Cardiac muscle cell (in vitro differentiated cells and primary cell): Measurements from ENCODE around the gene CD63. TPM values are rescaled to one million over a fixed set of nuclear protein-coding genes. Genes with fewer than 3 reads are reported as not detected.
A peak's percentile ranks its signal among the peaks of the same experiment; 100 is the strongest.

Experiments used
- DNase-seq, 2 donors: peaks; one replicate each; pipeline versions ENCODE4 v3.0.0 to v3.0.0-alpha.2; 2010 to 2017; ENCODE audit warnings: low read depth in 1 of 2, low spot score in 1 of 2
- H3K27ac ChIP-seq: fragments of 200-600 bp; sonication (generic); 2 replicates; pipeline ENCODE4 v1.5.1; 2016
- H3K27me3 ChIP-seq: fragments of 200-600 bp; sonication (generic); 2 replicates; pipeline ENCODE4 v1.6.0; 2016; ENCODE audit warnings: control low read depth
- H3K36me3 ChIP-seq: fragments of 200-600 bp; sonication (generic); 2 replicates; pipeline ENCODE4 v1.5.1; 2016; ENCODE audit warnings: control low read depth
- H3K4me1 ChIP-seq: fragments of 200-600 bp; sonication (generic); 2 replicates; pipeline ENCODE4 v1.8.1; 2017; ENCODE audit warnings: low read depth, mild to moderate bottlenecking, mixed run types
- H3K4me3 ChIP-seq: fragments of 200-600 bp; sonication (generic); 2 replicates; pipeline ENCODE4 v1.5.1; 2016; ENCODE audit warnings: mild to moderate bottlenecking
- H3K9me3 ChIP-seq: fragments of 200-600 bp; sonication (generic); 2 replicates; pipeline ENCODE4 v1.5.1; 2017; ENCODE audit warnings: low read depth, mild to moderate bottlenecking, control low read depth
- CTCF ChIP-seq: IDR thresholded peaks from 2 replicates; pipeline ENCODE4 v1.5.1; 2012; ENCODE audit warnings: low read depth, mild to moderate bottlenecking, low read length
- polyA plus RNA-seq: library from polyadenylated mRNA; unstranded; fragments of >200 nt; fragmentation: Nextera tagmentation; extraction: Ambion mirVana; gene quantifications from 2 replicates; pipeline ENCODE4 v1.2.1, GENCODE V29; 2016
- total RNA-seq: library from RNA; depleted of rRNA; stranded (reverse); fragments of >200 nt; gene quantifications from 2 replicates; pipeline ENCODE4 v1.2.3, GENCODE V29; 2016

The CD63 gene
- total and polyA plus RNA-seq, 2 experiments from 2014 or later, result 268 to 1,103 TPM

GRCh38 chr12:55682087-55682796 lies 46.6 kb downstream of the CD63 start:
- H3K27ac ChIP-seq, result no peak overlapping the region
- H3K4me3 ChIP-seq, result peak overlapping the region; percentile 11
- H3K9me3 ChIP-seq, result no peaks in the 10 kb centered on the region

GRCh38 chr12:55681142-55682077 lies 47.4 kb downstream of the CD63 start:
- Histone ChIP-seq H3K27me3 (peaks cover 5% of the 10 kb centered on the region), H3K4me1 (peaks cover 4% of the 10 kb centered on the region), H3K4me3 (peak overlapping the region; percentile 11), H3K36me3 (peaks cover 2% of the 10 kb centered on the region), H3K9me3 (no peaks in the 10 kb centered on the region), H3K27ac (peak overlapping the region; percentile 48)
- DNase-seq, result peak; percentile 62 to 81
- TF ChIP-seq CTCF, result peak; percentile 25

More at GRCh38 chr12:55682087-55682796, 46.6 kb downstream of the CD63 start:
- TF ChIP-seq CTCF, result no peak
- no peak for DNase-seq
- H3K27me3 ChIP-seq, result no peaks in the 10 kb centered on the region
- peaks cover 4% of the 10 kb centered on the region for H3K4me1 ChIP-seq
- H3K36me3 ChIP-seq, result peaks cover 2% of the 10 kb centered on the region

GRCh38 chr12:55679691-55680090 lies 49.1 kb downstream of the CD63 start:
- no peaks in the 10 kb centered on the region for H3K9me3 ChIP-seq
- H3K4me1 ChIP-seq, result peaks cover 4% of the 10 kb centered on the region
- no peak overlapping the region for H3K4me3 ChIP-seq
- no peak overlapping the region for H3K27ac ChIP-seq
- DNase-seq, result no peak
- no peak for TF ChIP-seq CTCF
- peaks cover 5% of the 10 kb centered on the region for H3K27me3 ChIP-seq
- H3K36me3 ChIP-seq, result no peaks in the 10 kb centered on the region

GRCh38 chr12:55676707-55677106 lies 52.1 kb downstream of the CD63 start:
- H3K4me1 ChIP-seq, result peaks cover 1% of the 10 kb centered on the region
- TF ChIP-seq CTCF, result no peak
- no peak for DNase-seq

GRCh38 chr12:55675666-55676065 lies 53.1 kb downstream of the CD63 start:
- Histone ChIP-seq H3K9me3 (no peaks in the 10 kb centered on the region), H3K4me3 (no peak overlapping the region), H3K36me3 (no peaks in the 10 kb centered on the region), H3K27ac (no peak overlapping the region), H3K4me1 (no peaks in the 10 kb centered on the region), H3K27me3 (peaks cover 5% of the 10 kb centered on the region)
- no peak for TF ChIP-seq CTCF
- DNase-seq, result peak in 1 of 2 donors; percentile 18

More at GRCh38 chr12:55676707-55677106, 52.1 kb downstream of the CD63 start:
- Histone ChIP-seq H3K36me3 (no peaks in the 10 kb centered on the region), H3K27me3 (peaks cover 5% of the 10 kb centered on the region), H3K4me3 (no peak overlapping the region), H3K9me3 (no peaks in the 10 kb centered on the region), H3K27ac (no peak overlapping the region)

Other genes with a start within 250 kb of the CD63 start
- not detected in 2 replicates for gene OR6C68, start 236.6 kb downstream of the CD63 start, total RNA-seq
- not detected in 2 replicates for gene OR6C68, start 236.6 kb downstream of the CD63 start, polyA plus RNA-seq
- not detected in 2 replicates for gene OR6C4, start 179.4 kb downstream of the CD63 start, total RNA-seq
- not detected in 2 replicates for gene OR6C4, start 179.4 kb downstream of the CD63 start, polyA plus RNA-seq
- not detected in 2 replicates for gene OR2AP1, start 156.5 kb downstream of the CD63 start, total RNA-seq
- not detected in 2 replicates for gene OR2AP1, start 156.5 kb downstream of the CD63 start, polyA plus RNA-seq
- gene OR10P1, start 92.1 kb downstream of the CD63 start, total RNA-seq, result not detected in 2 replicates
- gene OR10P1, start 92.1 kb downstream of the CD63 start, polyA plus RNA-seq, result not detected in 2 replicates
- gene ITGA7, start 21.1 kb downstream of the CD63 start, total RNA-seq, result 93.9 and 101 TPM in 2 replicates
- 32.9 and 39.5 TPM in 2 replicates for gene ITGA7, start 21.1 kb downstream of the CD63 start, polyA plus RNA-seq
- 133 and 194 TPM in 2 replicates for gene BLOC1S1, start 13.0 kb downstream of the CD63 start, total RNA-seq
- gene BLOC1S1, start 13.0 kb downstream of the CD63 start, polyA plus RNA-seq, result 147 and 159 TPM in 2 replicates
- 10.1 and 11.2 TPM in 2 replicates for gene RDH5, start 8.6 kb downstream of the CD63 start, total RNA-seq
- 6.6 and 12.6 TPM in 2 replicates for gene RDH5, start 8.6 kb downstream of the CD63 start, polyA plus RNA-seq
- gene GDF11, start 14.1 kb upstream of the CD63 start, total RNA-seq, result 53.1 and 54.2 TPM in 2 replicates
- gene GDF11, start 14.1 kb upstream of the CD63 start, polyA plus RNA-seq, result 13.5 and 14.1 TPM in 2 replicates
- gene SARNP, start 88.7 kb upstream of the CD63 start, total RNA-seq, result 131 and 197 TPM in 2 replicates
- 227 and 236 TPM in 2 replicates for gene SARNP, start 88.7 kb upstream of the CD63 start, polyA plus RNA-seq
- 9.0 and 9.4 TPM in 2 replicates for gene ORMDL2, start 89.0 kb upstream of the CD63 start, total RNA-seq
- gene ORMDL2, start 89.0 kb upstream of the CD63 start, polyA plus RNA-seq, result 54.3 and 58.9 TPM in 2 replicates
- 35.1 and 35.2 TPM in 2 replicates for gene DNAJC14, start 100.6 kb upstream of the CD63 start, total RNA-seq
- 26.2 and 29.5 TPM in 2 replicates for gene DNAJC14, start 100.6 kb upstream of the CD63 start, polyA plus RNA-seq
- 0.39 TPM in 1 of 2 replicates, not detected in the other for gene MMP19, start 113.9 kb upstream of the CD63 start, total RNA-seq
- 0.24 and 1.4 TPM in 2 replicates for gene MMP19, start 113.9 kb upstream of the CD63 start, polyA plus RNA-seq
- 55.3 and 56.3 TPM in 2 replicates for gene PYM1, start 198.9 kb upstream of the CD63 start, total RNA-seq
- gene PYM1, start 198.9 kb upstream of the CD63 start, polyA plus RNA-seq, result 63.2 and 82.9 TPM in 2 replicates
- 18.3 and 28.6 TPM in 2 replicates for gene DGKA, start 202.2 kb upstream of the CD63 start, total RNA-seq
- gene DGKA, start 202.2 kb upstream of the CD63 start, polyA plus RNA-seq, result 34.4 and 46.6 TPM in 2 replicates
- gene PMEL, start 237.0 kb upstream of the CD63 start, total RNA-seq, result 9.0 and 11.3 TPM in 2 replicates
- 15.5 and 15.7 TPM in 2 replicates for gene PMEL, start 237.0 kb upstream of the CD63 start, polyA plus RNA-seq
- 31.3 and 31.4 TPM in 2 replicates for gene CDK2, start 237.8 kb upstream of the CD63 start, total RNA-seq
- gene CDK2, start 237.8 kb upstream of the CD63 start, polyA plus RNA-seq, result 33.9 and 40.8 TPM in 2 replicates
- 87.9 and 104 TPM in 2 replicates for gene RAB5B, start 245.1 kb upstream of the CD63 start, total RNA-seq
- gene RAB5B, start 245.1 kb upstream of the CD63 start, polyA plus RNA-seq, result 154 and 157 TPM in 2 replicates